H1 (cell line): ENCODE results near the gene ENPP5. TPM values are rescaled to one million over a fixed set of nuclear protein-coding genes. Genes with fewer than 3 reads are reported as not detected.
A peak's percentile ranks its signal among the peaks of the same experiment; 100 is the strongest.

Experiments
- EP300 ChIP-seq, 2 experiments: IDR thresholded peaks; 1 replicate in 1 of 2; 2 replicates in 1 of 2; pipeline ENCODE4 v1.6.1; 2011 to 2012; ENCODE audit warnings: low read depth in 2 of 2, low read length in 2 of 2, mild to moderate bottlenecking in 2 of 2, borderline replicate concordance in 1 of 2, inconsistent platforms in 1 of 2, moderate library complexity in 1 of 2
- HDAC2 ChIP-seq, 2 experiments: fragments of 300-600 bp in 1 of 2; sonication (generic) in 1 of 2; IDR thresholded peaks; 2 replicates each; pipeline ENCODE4 v1.6.1; 2011 to 2012; ENCODE audit warnings: low read depth in 2 of 2, low read length in 2 of 2, mild to moderate bottlenecking in 2 of 2, moderate library complexity in 2 of 2, borderline replicate concordance in 1 of 2, inconsistent platforms in 1 of 2
- MAFK ChIP-seq: IDR thresholded peaks from 2 replicates; pipeline ENCODE4 v1.6.1; 2012; ENCODE audit warnings: low read depth, mild to moderate bottlenecking, improper control_type of control experiment, low read length
- POLR2AphosphoS5 ChIP-seq: IDR thresholded peaks from 2 replicates; pipeline ENCODE4 v1.6.1; 2011; ENCODE audit warnings: low read depth, low read length
- SP1 ChIP-seq: IDR thresholded peaks from 2 replicates; pipeline ENCODE4 v1.6.1; 2011; ENCODE audit warnings: low read depth, low read length
- SP4 ChIP-seq: IDR thresholded peaks from 2 replicates; pipeline ENCODE4 v1.6.1; 2012; ENCODE audit warnings: low read length, inconsistent platforms
- SUZ12 ChIP-seq: fragments of 200-600 bp; sonication (generic); IDR thresholded peaks from 2 replicates; pipeline ENCODE4 v1.6.1; 2012; ENCODE audit warnings: mild to moderate bottlenecking, inconsistent platforms, low read length, moderate library complexity, mixed read lengths
- TCF12 ChIP-seq: IDR thresholded peaks from 2 replicates; pipeline ENCODE4 v1.6.1; 2011; ENCODE audit warnings: low read depth, mild to moderate bottlenecking, low read length
- polyA plus RNA-seq, 7 experiments: library from polyadenylated mRNA; depleted of rRNA in 3 of 7; stranded (reverse) in 5 of 7; unstranded in 2 of 7; fragments of >200 nt in 5 of 7; fragments of 200-250 nt in 2 of 7; gene quantifications; 1 replicate in 5 of 7; 2 replicates in 1 of 7; 4 replicates in 1 of 7; pipeline versions ENCODE4 v1.2.1 to v1.2.3, GENCODE V29; 2011 to 2013; ENCODE audit warnings: missing spikeins in 2 of 7, mixed read lengths in 2 of 7
- total RNA-seq: library from RNA; stranded (reverse); fragmentation: NEBNext Ultra II Directional; extraction: Animal tissue kit (Norgen Biotek cat#: 25700); gene quantifications from 2 replicates; pipeline ENCODE4 v1.2.1, GENCODE V29; 2021

The ENPP5 gene
- total and polyA plus RNA-seq, 2 of the 8 experiments (the other 6 are each of a cell fraction or from before 2014, with no cell fraction given) = 5.1 to 7.6 TPM

- TF ChIP-seq HDAC2 (IDR thresholded peaks at IDR 0.05; ENCODE audit: borderline replicate concordance in 1 of 2, low read depth in 2 of 2, low read length in 2 of 2) (peak in 1 of 2 experiments; percentile 59; a peak in 1 of 4 replicates), SP4 (no peak), SP1 (peak; percentile 95), POLR2AphosphoS5 (no peak), SUZ12 (no peak), TCF12 (no peak), MAFK (no peak), EP300 (IDR thresholded peaks at IDR 0.05; ENCODE audit: borderline replicate concordance in 1 of 2, low read depth in 2 of 2, low read length in 2 of 2) (no peak)
These were observed 40.9 kb downstream of the ENPP5 start, which contains the start of gene ENPP4 (continued) for GRCh38 chr6:46129629-46130511.
